GM18867 (cell line): ENCODE data around the gene TCP11.

Experiments used
- ATAC-seq: cut with Tn5 transposase; IDR thresholded peaks from one replicate; pipeline ENCODE4 v1.9.1; 2021; ENCODE audit warnings: mild to moderate bottlenecking, moderate library complexity; ENCODE audit not compliant: unreplicated experiment

TCP11 gene

GRCh38 chr6:35141007-35141655 lies at the start of gene TCP11:
TCP11 (minus strand) TSS chr6:35141339; CDS start chr6:35140870, 469 bp downstream.
- no peak for ATAC-seq

GRCh38 chr6:35190306-35190705 lies 49.2 kb upstream of the TCP11 start:
- no peak for ATAC-seq

- no peak for ATAC-seq
Measured at GRCh38 chr6:35188886-35189285, 47.7 kb upstream of the TCP11 start.

GRCh38 chr6:35186571-35186970 lies 45.4 kb upstream of the TCP11 start:
- no peak for ATAC-seq

- no peak for ATAC-seq
Measured at GRCh38 chr6:35185971-35186370, 44.8 kb upstream of the TCP11 start.

- ATAC-seq: no peak
Measured at GRCh38 chr6:35185302-35185681, 44.2 kb upstream of the TCP11 start.

GRCh38 chr6:35184580-35185301 lies 43.6 kb upstream of the TCP11 start:
- ATAC-seq: no peak

GRCh38 chr6:35183935-35184334 lies 42.8 kb upstream of the TCP11 start:
- no peak for ATAC-seq

- no peak for ATAC-seq
Measured at GRCh38 chr6:35183281-35183680, 42.1 kb upstream of the TCP11 start.

GRCh38 chr6:35181933-35182612 lies 40.9 kb upstream of the TCP11 start:
- no peak for ATAC-seq

- ATAC-seq: no peak
Measured at GRCh38 chr6:35181308-35181932, 40.3 kb upstream of the TCP11 start.

- no peak for ATAC-seq
Measured at GRCh38 chr6:35179901-35180535, 38.9 kb upstream of the TCP11 start.

- no peak for ATAC-seq
Measured at GRCh38 chr6:35178932-35179832, 38.0 kb upstream of the TCP11 start.

GRCh38 chr6:35178012-35178411 lies 36.9 kb upstream of the TCP11 start:
- ATAC-seq: no peak

GRCh38 chr6:35177596-35177995 lies 36.5 kb upstream of the TCP11 start:
- ATAC-seq: no peak

GRCh38 chr6:35177157-35177556 lies 36.0 kb upstream of the TCP11 start:
- ATAC-seq: no peak

GRCh38 chr6:35176301-35177024 lies 35.3 kb upstream of the TCP11 start:
- no peak for ATAC-seq

GRCh38 chr6:35174501-35174900 lies 33.4 kb upstream of the TCP11 start:
- no peak for ATAC-seq

- ATAC-seq: no peak
Measured at GRCh38 chr6:35174088-35174434, 32.9 kb upstream of the TCP11 start.
